ENCODE measurements around the gene PIGL.

DNA sequence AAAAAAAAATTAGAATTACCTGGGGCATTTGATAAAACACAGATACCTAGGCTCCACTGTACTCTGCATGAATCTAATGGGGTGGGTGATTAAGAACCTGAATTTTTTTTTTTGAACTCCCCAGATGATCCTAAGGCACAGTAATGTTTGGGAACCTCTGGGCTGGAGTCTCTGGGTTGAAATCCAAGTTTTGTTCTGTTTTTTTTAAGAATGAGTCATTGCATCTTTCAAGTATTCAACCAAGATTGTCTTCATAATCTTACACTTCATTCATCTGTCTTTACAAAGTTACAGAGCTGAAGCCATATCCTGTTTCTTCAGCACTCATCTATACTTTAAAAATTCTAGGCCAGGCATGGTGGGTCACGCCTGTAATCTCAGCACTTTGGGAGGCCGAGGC, 52.6 kb downstream of the PIGL start:
- TF ChIP-seq, protein P1, sequence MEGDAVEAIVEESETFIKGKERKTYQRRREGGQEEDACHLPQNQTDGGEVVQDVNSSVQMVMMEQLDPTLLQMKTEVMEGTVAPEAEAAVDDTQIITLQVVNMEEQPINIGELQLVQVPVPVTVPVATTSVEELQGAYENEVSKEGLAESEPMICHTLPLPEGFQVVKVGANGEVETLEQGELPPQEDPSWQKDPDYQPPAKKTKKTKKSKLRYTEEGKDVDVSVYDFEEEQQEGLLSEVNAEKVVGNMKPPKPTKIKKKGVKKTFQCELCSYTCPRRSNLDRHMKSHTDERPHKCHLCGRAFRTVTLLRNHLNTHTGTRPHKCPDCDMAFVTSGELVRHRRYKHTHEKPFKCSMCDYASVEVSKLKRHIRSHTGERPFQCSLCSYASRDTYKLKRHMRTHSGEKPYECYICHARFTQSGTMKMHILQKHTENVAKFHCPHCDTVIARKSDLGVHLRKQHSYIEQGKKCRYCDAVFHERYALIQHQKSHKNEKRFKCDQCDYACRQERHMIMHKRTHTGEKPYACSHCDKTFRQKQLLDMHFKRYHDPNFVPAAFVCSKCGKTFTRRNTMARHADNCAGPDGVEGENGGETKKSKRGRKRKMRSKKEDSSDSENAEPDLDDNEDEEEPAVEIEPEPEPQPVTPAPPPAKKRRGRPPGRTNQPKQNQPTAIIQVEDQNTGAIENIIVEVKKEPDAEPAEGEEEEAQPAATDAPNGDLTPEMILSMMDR (IDR thresholded peaks at IDR 0.05), result no peak
- no peak for TF ChIP-seq POLR2A (IDR thresholded peaks at IDR 0.05)
